DND-41 (cell line): ENCODE results near the gene SLC27A3.

ENCODE experiments used
- ATAC-seq: fragments of 200-7000 bp; cut with Tn5 transposase; 3 replicates; pipeline ENCODE4 v1.9.1; 2021; ENCODE audit warnings: low read depth; ENCODE audit not compliant: insufficient read depth
- DNase-seq: peaks from one replicate; pipeline ENCODE4 v3.0.0-alpha.2; 2020
- H2AFZ ChIP-seq: 2 replicates; pipeline ENCODE4 v1.6.0; 2012; ENCODE audit warnings: low read depth, low read length
- H3K27ac ChIP-seq: 2 replicates; pipeline ENCODE4 v1.5.1; 2012; ENCODE audit warnings: low read length, inconsistent platforms
- H3K27me3 ChIP-seq: fragments of 200-600 bp; sonication (generic); 2 replicates; pipeline ENCODE4 v1.6.0; 2012; ENCODE audit warnings: low read length, mild to moderate bottlenecking, inconsistent platforms; ENCODE audit not compliant: insufficient read depth, poor library complexity
- H3K36me3 ChIP-seq: 2 replicates; pipeline ENCODE4 v1.5.1; 2012; ENCODE audit warnings: low read length, inconsistent platforms; ENCODE audit not compliant: insufficient read depth
- H3K4me1 ChIP-seq: 2 replicates; pipeline ENCODE4 v1.5.1; 2012; ENCODE audit warnings: mild to moderate bottlenecking, low read length; ENCODE audit not compliant: insufficient read depth
- H3K4me2 ChIP-seq: 2 replicates; pipeline ENCODE4 v1.6.0; 2012; ENCODE audit warnings: mild to moderate bottlenecking, moderate library complexity, low read length, inconsistent platforms; ENCODE audit not compliant: insufficient read depth
- H3K4me3 ChIP-seq, 2 experiments: fragments of 200-600 bp in 1 of 2; shearing (Covaris generic) in 1 of 2; 2 replicates each; pipeline ENCODE4 v1.5.1; 2012 to 2016; ENCODE audit warnings: inconsistent platforms in 2 of 2, low read length in 2 of 2, mild to moderate bottlenecking in 2 of 2, low read depth in 1 of 2, moderate library complexity in 1 of 2
- H3K79me2 ChIP-seq: 2 replicates; pipeline ENCODE4 v1.6.0; 2012; ENCODE audit warnings: low read length, inconsistent platforms; ENCODE audit not compliant: insufficient read depth
- H3K9ac ChIP-seq: 2 replicates; pipeline ENCODE4 v1.6.0; 2012; ENCODE audit warnings: low read depth, mild to moderate bottlenecking, inconsistent platforms, low read length, moderate library complexity
- H3K9me3 ChIP-seq: 2 replicates; pipeline ENCODE4 v1.5.1; 2012; ENCODE audit warnings: low read length, moderate library complexity, mild to moderate bottlenecking, inconsistent platforms; ENCODE audit not compliant: insufficient read depth, severe bottlenecking
- H4K20me1 ChIP-seq: 2 replicates; pipeline ENCODE4 v1.6.0; 2012; ENCODE audit warnings: low read length; ENCODE audit not compliant: insufficient read depth
- CTCF ChIP-seq: IDR thresholded peaks from 2 replicates; pipeline ENCODE4 v1.5.1; 2012; ENCODE audit warnings: borderline replicate concordance, low read length, moderate library complexity, mild to moderate bottlenecking; ENCODE audit not compliant: poor library complexity, severe bottlenecking; ENCODE audit errors: extremely low read depth
- EZH2 ChIP-seq: IDR thresholded peaks from 3 replicates; pipeline ENCODE4 v1.6.1; 2012; ENCODE audit warnings: borderline replicate concordance, low read depth, mild to moderate bottlenecking, moderate library complexity, low read length, inconsistent platforms; ENCODE audit not compliant: severe bottlenecking

The SLC27A3 gene

GRCh38 chr1:153805886-153806719 is 30.9 kb downstream of the SLC27A3 start:
- ATAC-seq (no peak), DNase-seq (no peak)
- no peak overlapping the region for H3K4me2 ChIP-seq
- no peak overlapping the region for H3K9ac ChIP-seq
- H4K20me1 ChIP-seq = no peaks in the 10 kb centered on the region; the same call in none of the 2 replicates
- no peaks in the 10 kb centered on the region for H3K79me2 ChIP-seq
- no peak overlapping the region for H3K4me3 ChIP-seq
- H3K27ac ChIP-seq = no peak overlapping the region
- H3K27me3 ChIP-seq = no peaks in the 10 kb centered on the region
- peaks cover 44% of the 10 kb centered on the region for H3K36me3 ChIP-seq
- H2AFZ ChIP-seq = no peak overlapping the region
- H3K4me1 ChIP-seq = no peaks in the 10 kb centered on the region
- TF ChIP-seq EZH2 (no peak), CTCF (no peak)
- no peaks in the 10 kb centered on the region for H3K9me3 ChIP-seq

GRCh38 chr1:153816283-153816889 is 41.2 kb downstream of the SLC27A3 start:
- peaks cover 93% of the 10 kb centered on the region for H3K36me3 ChIP-seq
- H3K27me3 ChIP-seq = no peaks in the 10 kb centered on the region

GRCh38 chr1:153818876-153819275 is 43.7 kb downstream of the SLC27A3 start:
- Histone ChIP-seq H3K4me3 (no peak overlapping the region), H3K4me2 (no peak overlapping the region), H3K9me3 (no peaks in the 10 kb centered on the region), H4K20me1 (no peaks in the 10 kb centered on the region), H2AFZ (no peak overlapping the region), H3K36me3 (peaks cover 78% of the 10 kb centered on the region), H3K27ac (no peak overlapping the region), H3K9ac (no peak overlapping the region), H3K79me2 (peaks cover 5% of the 10 kb centered on the region; the same call in 1 of the 2 replicates), H3K27me3 (no peaks in the 10 kb centered on the region), H3K4me1 (no peaks in the 10 kb centered on the region)
- DNase-seq = no peak
- no peak for TF ChIP-seq CTCF
- no peak for TF ChIP-seq EZH2
- ATAC-seq = no peak

More at GRCh38 chr1:153816283-153816889, 41.2 kb downstream of the SLC27A3 start:
- ATAC-seq = no peak
- H3K9me3 ChIP-seq = no peaks in the 10 kb centered on the region
- no peak overlapping the region for H2AFZ ChIP-seq
- no peak overlapping the region for H3K9ac ChIP-seq
- no peaks in the 10 kb centered on the region for H4K20me1 ChIP-seq
- H3K4me2 ChIP-seq = no peak overlapping the region
- H3K27ac ChIP-seq = no peak overlapping the region
- DNase-seq = no peak
- H3K4me3 ChIP-seq = no peak overlapping the region
- H3K4me1 ChIP-seq = no peaks in the 10 kb centered on the region
- TF ChIP-seq CTCF (no peak), EZH2 (no peak)
- H3K79me2 ChIP-seq = 0 out of 2 replicates have a peak, but pooled peaks cover 5% of the 10 kb centered on the region
